A673 (cell line): ENCODE measurements around the gene SKP1. TPM values are rescaled to one million over a fixed set of nuclear protein-coding genes. Genes with fewer than 3 reads are reported as not detected.

Source experiments
- BruUV-seq: library from RNA; stranded (reverse); fragments of 400-500 nt; replicated peaks from 2 replicates; lab custom pipeline; 2021; lab: Mats Ljungman, UMichigan
- CTCF ChIA-PET: fragments of 300-600 bp; sonication (Branson Sonifier 250); formaldehyde crosslinking; loops from one replicate; lab custom pipeline; 2022; ENCODE audit warnings: antibody characterized with exemption; lab: Charles Lee
- POLR2A ChIA-PET: fragments of 300-600 bp; sonication (Branson Sonifier 250); formaldehyde crosslinking; loops from one replicate; lab custom pipeline; 2022; ENCODE audit warnings: antibody characterized with exemption; ENCODE audit not compliant: low non-redundant PET; lab: Charles Lee
- DNase-seq: peaks from one replicate; pipeline ENCODE4 v3.0.0-alpha.2; 2015; ENCODE audit warnings: low spot score
- H3K27ac ChIP-seq: fragments of 200-600 bp; sonication (generic); 2 replicates; pipeline ENCODE4 v1.5.1; 2016; ENCODE audit warnings: mixed run types, low read depth, mild to moderate bottlenecking, mixed read lengths, antibody characterized with exemption, low read length; ENCODE audit not compliant: poor library complexity, severe bottlenecking
- H3K27me3 ChIP-seq: fragments of 200-600 bp; sonication (generic); replicated peaks from 2 replicates; pipeline ENCODE4 v1.6.1; 2017; ENCODE audit warnings: mixed run types, low read depth, mild to moderate bottlenecking, mixed read lengths, antibody characterized with exemption, low read length; ENCODE audit not compliant: insufficient read depth, poor library complexity
- H3K36me3 ChIP-seq: fragments of 200-600 bp; sonication (generic); 2 replicates; pipeline ENCODE4 v1.6.1; 2016; ENCODE audit warnings: mixed run types, mild to moderate bottlenecking, mixed read lengths, antibody characterized with exemption, low read length; ENCODE audit not compliant: insufficient read depth, poor library complexity, severe bottlenecking
- H3K4me1 ChIP-seq: fragments of 200-600 bp; sonication (generic); 2 replicates; pipeline ENCODE4 v1.6.1; 2017; ENCODE audit warnings: mixed run types, mild to moderate bottlenecking, mixed read lengths, antibody characterized with exemption, low read length; ENCODE audit not compliant: insufficient read depth, poor library complexity, severe bottlenecking
- H3K4me3 ChIP-seq: fragments of 200-600 bp; sonication (generic); 2 replicates; pipeline ENCODE4 v1.5.1; 2016; ENCODE audit warnings: low read depth, mixed run types, mild to moderate bottlenecking, mixed read lengths, low read length; ENCODE audit not compliant: poor library complexity, severe bottlenecking
- H3K9me3 ChIP-seq: fragments of 200-600 bp; sonication (generic); 2 replicates; pipeline ENCODE4 v1.6.1; 2016; ENCODE audit warnings: mixed run types, low read depth, mild to moderate bottlenecking, mixed read lengths, antibody characterized with exemption, low read length; ENCODE audit not compliant: poor library complexity, severe bottlenecking
- EZH2 ChIP-seq: fragments of 200-600 bp; sonication (generic); IDR thresholded peaks from 2 replicates; pipeline ENCODE4 v1.6.1; 2017; ENCODE audit warnings: borderline replicate concordance, low read depth, mild to moderate bottlenecking, mixed read lengths, antibody characterized with exemption, low read length; ENCODE audit not compliant: poor library complexity, severe bottlenecking
- intact Hi-C: fragments of 100-400 bp; cut with micrococcal nuclease; formaldehyde crosslinking; loops from one replicate; pipeline ENCODE4 v1.10.0; 2022; ENCODE audit not compliant: unreplicated experiment
- total RNA-seq: library from RNA; stranded (reverse); gene quantifications from 2 replicates; pipeline ENCODE4 v1.2.3, GENCODE V29; 2021
- TF ChIP-seq, protein P1 (sequence below): fragments of 300-800, 200-600 bp; sonication (generic); conservative IDR thresholded peaks from 2 replicates; pipeline ENCODE4 v1.5.1; 2017; ENCODE audit warnings: low read depth, mild to moderate bottlenecking, antibody characterized with exemption, low read length, moderate library complexity, mixed read lengths

Gene SKP1
- total RNA-seq, 1 experiment from 2014 or later, result 465 TPM

DNA sequence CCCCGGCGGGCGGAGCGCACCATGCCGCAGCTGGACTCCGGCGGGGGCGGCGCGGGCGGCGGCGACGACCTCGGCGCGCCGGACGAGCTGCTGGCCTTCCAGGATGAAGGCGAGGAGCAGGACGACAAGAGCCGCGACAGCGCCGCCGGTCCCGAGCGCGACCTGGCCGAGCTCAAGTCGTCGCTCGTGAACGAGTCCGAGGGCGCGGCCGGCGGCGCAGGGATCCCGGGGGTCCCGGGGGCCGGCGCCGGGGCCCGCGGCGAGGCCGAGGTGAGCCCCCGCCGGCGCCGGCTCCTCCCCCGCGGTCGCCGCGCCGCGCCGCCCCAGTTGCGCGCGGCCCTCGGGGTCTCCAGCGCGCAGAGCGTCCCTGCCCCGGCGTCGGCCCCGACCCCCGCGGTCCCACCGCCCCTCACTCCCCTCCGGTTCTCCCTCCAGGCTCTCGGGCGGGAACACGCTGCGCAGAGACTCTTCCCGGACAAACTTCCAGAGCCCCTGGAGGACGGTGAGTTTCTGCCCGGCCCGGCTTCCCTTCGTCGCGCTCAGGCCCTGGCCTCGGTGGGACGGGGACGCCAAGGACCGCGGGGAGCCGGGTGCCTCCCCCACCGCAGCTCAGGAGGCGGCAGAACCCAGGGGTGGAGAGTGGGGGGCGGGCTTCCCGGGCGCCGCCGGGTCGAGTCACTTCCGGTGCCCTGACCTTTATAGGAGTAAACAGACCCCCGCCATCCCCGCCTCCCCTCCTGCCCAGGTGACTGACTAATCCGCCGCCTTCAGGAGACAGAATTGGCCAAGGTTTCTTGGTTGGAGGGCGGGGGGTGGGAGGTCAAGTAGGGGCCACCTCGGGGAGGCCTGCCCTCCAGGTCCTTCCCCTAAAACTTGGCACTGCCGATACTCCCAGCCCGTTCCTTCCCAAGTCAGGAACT, 61.6 kb downstream of the SKP1 start:
- CTCF ChIA-PET, result interaction anchor here (0.6 to 0.7 kb wide), 4 partner anchors 10 to 119 kb away, joined by 3 to 8 read pairs (median 6); no protein-coding TSS in a partner anchor
- BruUV-seq, result no TSS peak
- H3K36me3 ChIP-seq, result no peaks in the 10 kb centered on the region
- POLR2A ChIA-PET, result interaction anchor here (0.6 kb wide), 1 partner anchor 72 kb away, joined by 5 read pairs; no protein-coding TSS in a partner anchor
- DNase-seq, result no peak
- peaks cover 17% of the 10 kb centered on the region for H3K4me1 ChIP-seq
- H3K9me3 ChIP-seq, result no peaks in the 10 kb centered on the region
- peak overlapping the region; percentile 52 for H3K4me3 ChIP-seq
- intact Hi-C loops, result no loop called here
- peaks cover 4% of the 10 kb centered on the region for H3K27me3 ChIP-seq
- TF ChIP-seq EZH2, result no peak
- TF ChIP-seq, protein P1, sequence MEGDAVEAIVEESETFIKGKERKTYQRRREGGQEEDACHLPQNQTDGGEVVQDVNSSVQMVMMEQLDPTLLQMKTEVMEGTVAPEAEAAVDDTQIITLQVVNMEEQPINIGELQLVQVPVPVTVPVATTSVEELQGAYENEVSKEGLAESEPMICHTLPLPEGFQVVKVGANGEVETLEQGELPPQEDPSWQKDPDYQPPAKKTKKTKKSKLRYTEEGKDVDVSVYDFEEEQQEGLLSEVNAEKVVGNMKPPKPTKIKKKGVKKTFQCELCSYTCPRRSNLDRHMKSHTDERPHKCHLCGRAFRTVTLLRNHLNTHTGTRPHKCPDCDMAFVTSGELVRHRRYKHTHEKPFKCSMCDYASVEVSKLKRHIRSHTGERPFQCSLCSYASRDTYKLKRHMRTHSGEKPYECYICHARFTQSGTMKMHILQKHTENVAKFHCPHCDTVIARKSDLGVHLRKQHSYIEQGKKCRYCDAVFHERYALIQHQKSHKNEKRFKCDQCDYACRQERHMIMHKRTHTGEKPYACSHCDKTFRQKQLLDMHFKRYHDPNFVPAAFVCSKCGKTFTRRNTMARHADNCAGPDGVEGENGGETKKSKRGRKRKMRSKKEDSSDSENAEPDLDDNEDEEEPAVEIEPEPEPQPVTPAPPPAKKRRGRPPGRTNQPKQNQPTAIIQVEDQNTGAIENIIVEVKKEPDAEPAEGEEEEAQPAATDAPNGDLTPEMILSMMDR, result no peak
- H3K27ac ChIP-seq, result no peak overlapping the region

- ChIA-PET CTCF (interaction anchor here (0.6 to 0.7 kb wide), 4 partner anchors 10 to 118 kb away, joined by 3 to 8 read pairs (median 6); no protein-coding TSS in a partner anchor), POLR2A (interaction anchor here (0.6 kb wide), 1 partner anchor 71 kb away, joined by 5 read pairs; no protein-coding TSS in a partner anchor)
- no TSS peak for BruUV-seq
- peak; percentile 86 for DNase-seq
- no peak within 1 kb of the TSS for H3K27ac ChIP-seq
- H3K4me1 ChIP-seq, result peaks cover 18% of the 10 kb centered on the region
- peaks cover 6% of the 10 kb centered on the region for H3K27me3 ChIP-seq
- no peaks in the 10 kb centered on the region for H3K36me3 ChIP-seq
- H3K9me3 ChIP-seq, result no peaks in the 10 kb centered on the region
- no peak for TF ChIP-seq EZH2
- TF ChIP-seq, protein P1, result no peak
- intact Hi-C loops, result no loop called here
- peak within 1 kb of the TSS; percentile 52 for H3K4me3 ChIP-seq
Measured at GRCh38 chr5:134113902-134114875, 62.6 kb downstream of the SKP1 start, which contains the start of gene TCF7. TSS of gene TCF7 (plus strand) at chr5:134114681. CDS start at chr5:134114907, 226 bp downstream.

GRCh38 chr5:134113363-134113889, 63.3 kb downstream of the SKP1 start:
- Histone ChIP-seq H3K9me3 (no peaks in the 10 kb centered on the region), H3K4me3 (peak overlapping the region; percentile 52), H3K4me1 (peaks cover 18% of the 10 kb centered on the region), H3K27me3 (peaks cover 6% of the 10 kb centered on the region), H3K27ac (no peak overlapping the region), H3K36me3 (no peaks in the 10 kb centered on the region)
- POLR2A ChIA-PET, result no interaction called here
- intact Hi-C loops, result no loop called here
- CTCF ChIA-PET, result no interaction called here
- no peak for DNase-seq
- no TSS peak for BruUV-seq
- TF ChIP-seq, protein P1, result no peak
- no peak for TF ChIP-seq EZH2
